HCT116 (cell line): ENCODE results near the gene MMEL1. TPM values are rescaled to one million over a fixed set of nuclear protein-coding genes. Genes with fewer than 3 reads are reported as not detected.

ENCODE experiments used
- ATAC-seq: fragments of 200-7000 bp; cut with Tn5 transposase; 2 replicates; pipeline ENCODE4 v1.9.1; 2020; ENCODE audit warnings: mild to moderate bottlenecking, moderate library complexity
- BruUV-seq: library from RNA; stranded (reverse); fragments of 400-500 nt; replicated peaks from 2 replicates; lab custom pipeline; 2021; lab: Mats Ljungman, UMichigan
- CTCF ChIA-PET: fragments of 300-600 bp; sonication (Branson Sonifier 250); formaldehyde crosslinking; loops from one replicate; lab custom pipeline; 2021; ENCODE audit warnings: antibody characterized with exemption; lab: Charles Lee
- POLR2A ChIA-PET: fragments of 300-600, 350-600 bp; sonication (Branson Sonifier 250); formaldehyde crosslinking; loops from one replicate; lab custom pipeline; 2021; ENCODE audit warnings: antibody characterized with exemption; lab: Charles Lee
- RAD21 ChIA-PET, 2 experiments: fragments of 300-600 bp; sonication (Branson Sonifier 250); formaldehyde crosslinking; loops; one replicate each; lab custom pipeline; 2023; ENCODE audit warnings: low total read pairs in 2 of 2; ENCODE audit not compliant: uncharacterized antibody in 2 of 2, unreplicated experiment in 2 of 2, low non-redundant PET in 1 of 2; lab: Charles Lee
- DNase-seq: peaks from one replicate; pipeline ENCODE4 v3.0.0-alpha.2; 2010; ENCODE audit warnings: low read depth, low spot score
- H2AFZ ChIP-seq: fragments of 200-600 bp; shearing (Covaris generic), sonication (generic); 2 replicates; pipeline ENCODE4 v1.6.1; 2017; ENCODE audit warnings: low read depth, mixed run types, mixed read lengths, antibody characterized with exemption, low read length; ENCODE audit not compliant: poor library complexity, severe bottlenecking
- H3K27ac ChIP-seq: 2 replicates; pipeline ENCODE4 v1.5.1; 2012; ENCODE audit warnings: low read depth, low read length
- H3K27me3 ChIP-seq: fragments of 200-600 bp; sonication (generic); 2 replicates; pipeline ENCODE4 v1.6.1; 2016; ENCODE audit warnings: mixed run types, low read length, mixed read lengths; ENCODE audit not compliant: insufficient read depth
- H3K36me3 ChIP-seq, 2 experiments: fragments of 200-500 bp in 1 of 2; fragments of 200-600 bp in 1 of 2; sonication (Bioruptor generic) in 1 of 2; sonication (generic) in 1 of 2; 2 replicates each; pipeline versions ENCODE4 v1.5.1 to v1.6.1; 2014 to 2016; ENCODE audit warnings: low read length in 2 of 2, inconsistent platforms in 1 of 2, mixed read lengths in 1 of 2, mixed run types in 1 of 2; ENCODE audit not compliant: insufficient read depth in 2 of 2, control insufficient read depth in 1 of 2
- H3K4me1 ChIP-seq, 2 experiments: fragments of 200-600 bp in 1 of 2; sonication (generic) in 1 of 2; 2 replicates each; pipeline versions ENCODE4 v1.5.1 to v1.6.1; 2012 to 2017; ENCODE audit warnings: low read length in 2 of 2, inconsistent platforms in 1 of 2, mild to moderate bottlenecking in 1 of 2, mixed read lengths in 1 of 2, mixed run types in 1 of 2, moderate library complexity in 1 of 2; ENCODE audit not compliant: insufficient read depth in 2 of 2, control insufficient read depth in 1 of 2
- H3K4me2 ChIP-seq: fragments of 200-600 bp; sonication (generic); 2 replicates; pipeline ENCODE4 v1.6.1; 2017; ENCODE audit warnings: mixed run types, low read length, mixed read lengths
- H3K4me3 ChIP-seq, 2 experiments: fragments of 200-600 bp in 1 of 2; sonication (generic) in 1 of 2; replicated peaks in 1 of 2; 2 replicates each; pipeline ENCODE4 v1.5.1; 2011 to 2016; ENCODE audit warnings: low read length in 2 of 2, control low read depth in 1 of 2, low read depth in 1 of 2, mild to moderate bottlenecking in 1 of 2, mixed read lengths in 1 of 2, mixed run types in 1 of 2
- H3K79me2 ChIP-seq: fragments of 200-600 bp; sonication (generic); 2 replicates; pipeline ENCODE4 v1.6.1; 2017; ENCODE audit warnings: mild to moderate bottlenecking, mixed run types, low read length, moderate library complexity, mixed read lengths; ENCODE audit not compliant: insufficient read depth
- H3K9ac ChIP-seq: fragments of 200-600 bp; sonication (generic); 2 replicates; pipeline ENCODE4 v1.6.1; 2016; ENCODE audit warnings: low read length, mixed read lengths
- H3K9me2 ChIP-seq: fragments of 200-600 bp; sonication (generic), shearing (Covaris generic); 2 replicates; pipeline ENCODE4 v1.6.1; 2017; ENCODE audit warnings: mixed run types, mild to moderate bottlenecking, moderate library complexity; ENCODE audit not compliant: insufficient read depth
- H3K9me3 ChIP-seq, 2 experiments: fragments of 200-500 bp in 1 of 2; fragments of 200-600 bp in 1 of 2; sonication (Bioruptor generic) in 1 of 2; sonication (generic) in 1 of 2; 2 replicates each; pipeline ENCODE4 v1.6.1; 2014 to 2017; ENCODE audit warnings: low read length in 2 of 2, mixed read lengths in 2 of 2, inconsistent platforms in 1 of 2, low read depth in 1 of 2, mild to moderate bottlenecking in 1 of 2, mixed run types in 1 of 2, moderate library complexity in 1 of 2; ENCODE audit not compliant: control insufficient read depth in 1 of 2, insufficient read depth in 1 of 2
- H4K20me1 ChIP-seq: fragments of 200-600 bp; sonication (generic), shearing (Covaris generic); 2 replicates; pipeline ENCODE4 v1.6.1; 2017; ENCODE audit warnings: mixed run types, mild to moderate bottlenecking, moderate library complexity; ENCODE audit not compliant: insufficient read depth
- EGR1 ChIP-seq: IDR thresholded peaks from 2 replicates; pipeline ENCODE4 v1.6.1; 2012; ENCODE audit warnings: low read depth
- ELF1 ChIP-seq: IDR thresholded peaks from 2 replicates; pipeline ENCODE4 v1.6.1; 2012; ENCODE audit warnings: low read depth, borderline replicate concordance
- EZH2phosphoT487 ChIP-seq: fragments of 200-600 bp; IDR thresholded peaks from 2 replicates; pipeline ENCODE4 v1.6.1; 2018; ENCODE audit warnings: antibody characterized with exemption, borderline replicate concordance
- JUND ChIP-seq: IDR thresholded peaks from 2 replicates; pipeline ENCODE4 v1.6.1; 2012
- REST ChIP-seq: IDR thresholded peaks from 2 replicates; pipeline ENCODE4 v1.6.1; 2012; ENCODE audit warnings: low read depth
- SIN3A ChIP-seq: IDR thresholded peaks from 2 replicates; pipeline ENCODE4 v1.6.1; 2012; ENCODE audit warnings: low read depth
- SRF ChIP-seq: IDR thresholded peaks from 2 replicates; pipeline ENCODE4 v1.6.1; 2012; ENCODE audit warnings: low read depth
- YY1 ChIP-seq: IDR thresholded peaks from 2 replicates; pipeline ENCODE4 v1.6.1; 2011; ENCODE audit warnings: low read length, low read depth, moderate library complexity, mild to moderate bottlenecking; ENCODE audit not compliant: insufficient replicate concordance; ENCODE audit errors: extremely low read depth
- ZFX ChIP-seq: fragments of 450-650 bp; IDR thresholded peaks from 2 replicates; pipeline ENCODE4 v1.6.1; 2017
- ZNF274 ChIP-seq: fragments of 200-500 bp; sonication (Bioruptor generic); IDR thresholded peaks from 2 replicates; pipeline ENCODE4 v1.6.1; 2014; ENCODE audit warnings: mild to moderate bottlenecking, low read depth, low read length, inconsistent platforms
- intact Hi-C: fragments of 100-400 bp; cut with micrococcal nuclease; formaldehyde crosslinking; loops from 2 replicates; pipeline ENCODE4 v1.10.0; 2022
- total RNA-seq: library from RNA; stranded (reverse); gene quantifications from one replicate; pipeline ENCODE4 v1.2.1, GENCODE V29; 2021; ENCODE audit not compliant: unreplicated experiment
- TF ChIP-seq, protein P1 (sequence below): IDR thresholded peaks from 2 replicates; pipeline ENCODE4 v1.6.1; 2011; ENCODE audit warnings: mild to moderate bottlenecking, low read length, moderate library complexity; ENCODE audit not compliant: insufficient replicate concordance; ENCODE audit errors: extremely low read depth
- TF ChIP-seq, protein P2 (sequence below): IDR thresholded peaks from 2 replicates; pipeline ENCODE4 v1.6.1; 2012

The MMEL1 gene
- total RNA-seq, 1 experiment from 2014 or later, result 2.7 TPM

DNA sequence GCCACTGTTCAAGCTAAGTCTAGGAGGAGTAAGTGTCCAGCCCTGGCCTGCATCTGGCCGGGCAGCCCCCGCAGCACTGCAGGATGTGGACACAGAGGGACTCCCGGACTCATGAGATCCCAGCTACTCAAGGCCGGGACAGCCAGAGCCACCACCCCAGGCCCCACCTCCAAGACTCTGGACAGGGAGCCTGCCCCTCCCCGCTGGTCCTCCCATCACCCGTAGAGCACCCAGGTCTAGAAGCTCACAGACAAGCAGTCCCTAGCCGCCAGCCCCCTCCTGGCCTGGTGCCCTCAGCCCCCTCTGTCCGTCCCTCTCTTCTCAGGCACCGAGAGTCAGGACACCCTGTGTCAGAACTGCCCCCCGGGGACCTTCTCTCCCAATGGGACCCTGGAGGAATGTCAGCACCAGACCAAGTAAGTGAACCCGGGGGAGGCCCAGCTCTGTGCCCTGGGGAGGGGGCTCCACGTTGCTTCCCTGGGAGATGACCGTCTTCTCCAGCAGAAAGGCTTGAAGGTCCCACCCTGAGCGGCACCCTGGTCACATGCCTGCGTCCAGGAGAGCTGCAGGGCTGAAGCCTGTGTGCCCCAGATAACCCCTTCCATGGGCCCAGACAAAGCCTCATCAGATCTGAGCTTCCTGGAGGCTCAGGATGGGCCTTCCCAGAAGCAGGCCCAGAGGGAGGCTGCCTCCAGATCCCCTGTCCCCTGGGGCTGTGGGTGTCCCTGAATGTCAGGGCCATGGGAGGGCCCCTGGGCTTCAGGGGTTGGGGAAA, 72.3 kb downstream of the MMEL1 start (continued):
- TF ChIP-seq, protein P1, sequence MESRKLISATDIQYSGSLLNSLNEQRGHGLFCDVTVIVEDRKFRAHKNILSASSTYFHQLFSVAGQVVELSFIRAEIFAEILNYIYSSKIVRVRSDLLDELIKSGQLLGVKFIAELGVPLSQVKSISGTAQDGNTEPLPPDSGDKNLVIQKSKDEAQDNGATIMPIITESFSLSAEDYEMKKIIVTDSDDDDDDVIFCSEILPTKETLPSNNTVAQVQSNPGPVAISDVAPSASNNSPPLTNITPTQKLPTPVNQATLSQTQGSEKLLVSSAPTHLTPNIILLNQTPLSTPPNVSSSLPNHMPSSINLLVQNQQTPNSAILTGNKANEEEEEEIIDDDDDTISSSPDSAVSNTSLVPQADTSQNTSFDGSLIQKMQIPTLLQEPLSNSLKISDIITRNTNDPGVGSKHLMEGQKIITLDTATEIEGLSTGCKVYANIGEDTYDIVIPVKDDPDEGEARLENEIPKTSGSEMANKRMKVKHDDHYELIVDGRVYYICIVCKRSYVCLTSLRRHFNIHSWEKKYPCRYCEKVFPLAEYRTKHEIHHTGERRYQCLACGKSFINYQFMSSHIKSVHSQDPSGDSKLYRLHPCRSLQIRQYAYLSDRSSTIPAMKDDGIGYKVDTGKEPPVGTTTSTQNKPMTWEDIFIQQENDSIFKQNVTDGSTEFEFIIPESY, result no peak
- TF ChIP-seq ZNF274 (no peak), REST (no peak), SIN3A (no peak)

DNA sequence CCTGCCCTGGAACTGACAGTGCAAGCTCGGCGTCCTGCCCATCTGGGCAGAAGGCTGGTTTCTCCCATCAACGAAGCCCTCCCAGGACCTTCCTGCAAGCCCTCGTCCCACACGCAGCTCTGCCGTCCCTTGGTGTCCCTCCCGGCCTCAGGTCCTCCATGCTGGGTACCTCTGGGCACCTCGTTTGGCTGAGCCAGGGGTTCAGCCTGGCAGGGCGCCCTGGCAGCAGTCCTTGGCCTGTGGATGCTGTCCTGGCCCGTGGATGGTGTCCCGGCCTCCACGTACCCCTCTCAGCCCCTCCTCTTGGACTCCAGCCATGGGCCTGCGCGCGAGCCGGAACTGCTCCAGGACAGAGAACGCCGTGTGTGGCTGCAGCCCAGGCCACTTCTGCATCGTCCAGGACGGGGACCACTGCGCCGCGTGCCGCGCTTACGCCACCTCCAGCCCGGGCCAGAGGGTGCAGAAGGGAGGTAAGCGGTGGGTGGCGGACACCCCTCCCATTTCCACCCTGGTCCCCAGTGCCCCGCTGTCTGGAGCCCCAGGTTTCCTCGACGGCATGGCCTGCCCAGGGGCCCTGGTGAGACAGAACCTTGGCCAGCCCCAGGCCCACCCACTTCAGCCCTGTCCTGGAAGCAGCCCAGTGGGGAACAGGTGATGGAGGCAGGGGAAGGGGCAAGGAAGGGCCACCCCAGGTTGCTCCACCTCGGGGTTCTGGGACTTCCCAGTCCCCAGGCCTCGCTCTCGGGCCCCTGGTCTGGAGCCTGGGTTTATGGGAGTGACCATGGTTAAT, 73.1 kb downstream of the MMEL1 start:
- Histone ChIP-seq H3K27me3 (no peaks in the 10 kb centered on the region), H3K36me3 (no peaks in the 10 kb centered on the region), H3K27ac (no peak overlapping the region), H3K79me2 (no peaks in the 10 kb centered on the region), H4K20me1 (no peaks in the 10 kb centered on the region), H3K9me3 (no peaks in the 10 kb centered on the region), H3K9me2 (no peaks in the 10 kb centered on the region), H3K4me2 (no peak overlapping the region), H3K4me1 (no peaks in the 10 kb centered on the region), H3K4me3 (no peak overlapping the region)
- DNase-seq (no peak), ATAC-seq (no peak)
- intact Hi-C loops, result no loop called here
- RAD21 ChIA-PET, result interaction anchor here in 1 of 2 experiments (0.8 kb wide), 1 partner anchor 26 kb away, joined by 3 read pairs; no protein-coding TSS in a partner anchor
- POLR2A ChIA-PET, result no interaction called here
- BruUV-seq, result no TSS peak
- TF ChIP-seq ZFX (no peak), YY1 (no peak), EZH2phosphoT487 (no peak), SRF (no peak), ELF1 (no peak), REST (no peak), EGR1 (no peak), JUND (no peak)
- TF ChIP-seq, protein P2, sequence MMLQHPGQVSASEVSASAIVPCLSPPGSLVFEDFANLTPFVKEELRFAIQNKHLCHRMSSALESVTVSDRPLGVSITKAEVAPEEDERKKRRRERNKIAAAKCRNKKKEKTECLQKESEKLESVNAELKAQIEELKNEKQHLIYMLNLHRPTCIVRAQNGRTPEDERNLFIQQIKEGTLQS, result no peak
- TF ChIP-seq, all 23 proteins: peak for 0
- H2AFZ ChIP-seq, result no peak overlapping the region
- no peak overlapping the region for H3K9ac ChIP-seq
- CTCF ChIA-PET, result no interaction called here
